Measurements from ENCODE around the gene NCKAP5.

The NCKAP5 gene

GRCh38 chr2:133417415-133417814 lies 150.8 kb downstream of the NCKAP5 start:
- DNase-seq: no peak

GRCh38 chr2:133416736-133417135 lies 151.5 kb downstream of the NCKAP5 start:
- DNase-seq: no peak

- DNase-seq: no peak
Observed at GRCh38 chr2:133416146-133416545, 152.1 kb downstream of the NCKAP5 start.

GRCh38 chr2:133415210-133415876 lies 152.9 kb downstream of the NCKAP5 start:
- DNase-seq: no peak

GRCh38 chr2:133414486-133415209 lies 153.6 kb downstream of the NCKAP5 start:
- DNase-seq: no peak

- no peak for DNase-seq
Observed at GRCh38 chr2:133413863-133414262, 154.4 kb downstream of the NCKAP5 start.

GRCh38 chr2:133412694-133413093 lies 155.6 kb downstream of the NCKAP5 start:
- DNase-seq: no peak

- DNase-seq: no peak
Observed at GRCh38 chr2:133411857-133412256, 156.4 kb downstream of the NCKAP5 start.

- no peak for DNase-seq
Observed at GRCh38 chr2:133411101-133411500, 157.2 kb downstream of the NCKAP5 start.

- no peak for DNase-seq
Observed at GRCh38 chr2:133409581-133410285, 158.5 kb downstream of the NCKAP5 start.

GRCh38 chr2:133408671-133409070 lies 159.6 kb downstream of the NCKAP5 start:
- no peak for DNase-seq

- no peak for DNase-seq
Observed at GRCh38 chr2:133407341-133407740, 160.9 kb downstream of the NCKAP5 start.

GRCh38 chr2:133405252-133405651 lies 163.0 kb downstream of the NCKAP5 start:
- DNase-seq: no peak

- DNase-seq: no peak
Observed at GRCh38 chr2:133400411-133400810, 167.9 kb downstream of the NCKAP5 start.

- DNase-seq: no peak
Observed at GRCh38 chr2:133393895-133394294, 174.4 kb downstream of the NCKAP5 start.

GRCh38 chr2:133390156-133390555 lies 178.1 kb downstream of the NCKAP5 start:
- no peak for DNase-seq

- DNase-seq: no peak
Observed at GRCh38 chr2:133389569-133389968, 178.7 kb downstream of the NCKAP5 start.

GRCh38 chr2:133382566-133382965 lies 185.7 kb downstream of the NCKAP5 start:
- no peak for DNase-seq

GRCh38 chr2:133380991-133381390 lies 187.3 kb downstream of the NCKAP5 start:
- DNase-seq: no peak

GRCh38 chr2:133378928-133379549 lies 189.2 kb downstream of the NCKAP5 start:
- no peak for DNase-seq

GRCh38 chr2:133378386-133378785 lies 189.9 kb downstream of the NCKAP5 start:
- no peak for DNase-seq

GRCh38 chr2:133377599-133377998 lies 190.7 kb downstream of the NCKAP5 start:
- DNase-seq: no peak

GRCh38 chr2:133377021-133377481 lies 191.2 kb downstream of the NCKAP5 start:
- DNase-seq: no peak

All from effector CD4-positive, alpha-beta T cell (primary cell).